HUES48 (cell line): ENCODE results near the gene COL28A1.

Experiments
- H3K27ac ChIP-seq: one replicate; pipeline ENCODE4 v1.7.0; 2013; ENCODE audit warnings: low read depth, low read length, inconsistent platforms
- H3K27me3 ChIP-seq: 2 replicates; pipeline ENCODE4 v1.6.1; 2013; ENCODE audit warnings: mild to moderate bottlenecking, low read length; ENCODE audit not compliant: control insufficient read depth, insufficient read depth
- H3K36me3 ChIP-seq: 2 replicates; pipeline ENCODE4 v1.6.1; 2013; ENCODE audit warnings: low read length; ENCODE audit not compliant: control insufficient read depth, insufficient read depth
- H3K4me1 ChIP-seq: 2 replicates; pipeline ENCODE4 v1.6.1; 2013; ENCODE audit warnings: mild to moderate bottlenecking, low read length; ENCODE audit not compliant: control insufficient read depth, insufficient read depth
- H3K4me3 ChIP-seq: 2 replicates; pipeline ENCODE4 v1.5.1; 2013; ENCODE audit warnings: mild to moderate bottlenecking, low read depth, low read length
- H3K9ac ChIP-seq: 2 replicates; pipeline ENCODE4 v1.6.1; 2013; ENCODE audit warnings: mild to moderate bottlenecking, low read depth, low read length, moderate library complexity
- H3K9me3 ChIP-seq: 2 replicates; pipeline ENCODE4 v1.6.1; 2013; ENCODE audit warnings: low read length; ENCODE audit not compliant: control insufficient read depth, insufficient read depth

The COL28A1 gene

DNA sequence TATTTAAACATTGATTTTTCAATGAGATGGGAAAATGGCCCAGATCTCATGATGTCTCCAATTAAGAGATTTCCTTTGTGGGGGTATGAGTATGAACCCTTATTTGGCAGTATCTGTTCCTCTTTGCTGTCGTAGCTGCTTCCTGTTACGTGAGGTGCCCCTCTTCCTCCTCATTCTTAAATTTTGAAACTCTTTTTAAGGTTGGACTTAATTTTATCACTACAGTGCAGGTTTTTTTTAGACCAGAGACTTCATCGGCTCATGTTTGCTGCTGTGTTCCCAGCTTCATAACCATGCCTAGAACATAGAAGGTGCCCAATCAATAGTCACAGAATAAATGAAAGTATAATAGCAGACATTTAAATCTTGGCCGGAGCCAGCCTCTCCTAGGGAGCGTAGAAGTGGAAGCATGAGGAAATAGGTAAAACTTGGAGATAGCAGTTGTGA is 33.4 kb upstream of the COL28A1 start:
- H3K27me3 ChIP-seq: no peaks in the 10 kb centered on the region
- H3K27ac ChIP-seq: no peak overlapping the region
- no peaks in the 10 kb centered on the region for H3K9me3 ChIP-seq
- H3K36me3 ChIP-seq: peaks cover 38% of the 10 kb centered on the region
- H3K9ac ChIP-seq: no peak overlapping the region
- H3K4me1 ChIP-seq: peaks cover 21% of the 10 kb centered on the region
- no peak overlapping the region for H3K4me3 ChIP-seq

DNA sequence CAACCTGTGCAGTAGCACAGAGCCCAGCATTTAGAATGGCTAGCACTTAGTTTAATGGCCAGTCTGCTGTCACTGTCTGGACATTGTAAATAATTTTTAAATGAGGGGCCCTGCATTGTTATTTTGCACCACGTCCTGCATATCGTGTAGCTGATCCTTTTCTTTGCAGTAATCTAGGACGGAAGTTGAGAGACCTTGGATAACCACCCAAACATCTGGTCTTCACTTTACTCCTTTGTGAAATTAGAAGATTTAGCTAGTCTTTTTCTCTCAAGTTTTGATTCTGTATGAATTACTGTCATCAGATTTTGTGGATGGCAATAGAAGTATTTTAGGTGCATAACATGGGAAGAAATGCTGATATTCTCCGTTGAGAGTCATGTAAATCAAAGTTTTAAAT is 32.9 kb upstream of the COL28A1 start:
- Histone ChIP-seq H3K27me3 (no peaks in the 10 kb centered on the region), H3K4me1 (peaks cover 21% of the 10 kb centered on the region), H3K9ac (no peak overlapping the region), H3K36me3 (peaks cover 33% of the 10 kb centered on the region), H3K4me3 (peak overlapping the region; percentile 98), H3K27ac (no peak overlapping the region), H3K9me3 (no peaks in the 10 kb centered on the region)

DNA sequence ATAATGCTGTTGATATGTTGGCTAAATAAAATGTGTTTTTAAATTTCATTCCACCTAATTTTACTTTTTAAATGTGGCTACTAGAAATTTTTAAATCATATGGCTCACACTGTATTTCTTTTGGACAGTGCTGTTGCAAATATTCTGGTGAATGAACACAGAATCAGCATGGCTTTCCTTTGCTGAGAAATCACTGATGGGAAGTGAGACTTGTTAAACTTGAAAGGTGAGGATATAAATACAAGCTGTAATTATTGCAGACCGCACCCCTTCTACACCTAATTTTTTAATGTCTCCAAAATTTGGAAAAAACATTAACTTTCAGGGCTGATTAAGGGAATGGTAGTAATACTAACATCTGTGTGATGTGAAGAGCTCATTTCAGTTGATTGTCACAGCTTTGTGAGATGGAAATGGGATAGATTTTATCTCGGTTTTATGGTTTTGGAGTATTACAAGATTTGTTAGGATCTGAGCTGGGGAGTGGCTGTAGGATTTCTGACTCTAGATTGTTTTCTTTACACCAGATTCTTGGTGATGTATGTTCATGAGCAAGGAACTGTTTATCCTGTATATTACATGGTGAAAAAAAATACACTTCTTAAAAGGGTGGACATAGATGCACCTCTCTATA is 32.3 kb upstream of the COL28A1 start:
- peaks cover 21% of the 10 kb centered on the region for H3K4me1 ChIP-seq
- peak overlapping the region; percentile 98 for H3K4me3 ChIP-seq
- peak overlapping the region; percentile 88 for H3K9ac ChIP-seq
- H3K9me3 ChIP-seq: no peaks in the 10 kb centered on the region
- H3K27ac ChIP-seq: no peak overlapping the region
- peaks cover 28% of the 10 kb centered on the region for H3K36me3 ChIP-seq
- H3K27me3 ChIP-seq: no peaks in the 10 kb centered on the region

DNA sequence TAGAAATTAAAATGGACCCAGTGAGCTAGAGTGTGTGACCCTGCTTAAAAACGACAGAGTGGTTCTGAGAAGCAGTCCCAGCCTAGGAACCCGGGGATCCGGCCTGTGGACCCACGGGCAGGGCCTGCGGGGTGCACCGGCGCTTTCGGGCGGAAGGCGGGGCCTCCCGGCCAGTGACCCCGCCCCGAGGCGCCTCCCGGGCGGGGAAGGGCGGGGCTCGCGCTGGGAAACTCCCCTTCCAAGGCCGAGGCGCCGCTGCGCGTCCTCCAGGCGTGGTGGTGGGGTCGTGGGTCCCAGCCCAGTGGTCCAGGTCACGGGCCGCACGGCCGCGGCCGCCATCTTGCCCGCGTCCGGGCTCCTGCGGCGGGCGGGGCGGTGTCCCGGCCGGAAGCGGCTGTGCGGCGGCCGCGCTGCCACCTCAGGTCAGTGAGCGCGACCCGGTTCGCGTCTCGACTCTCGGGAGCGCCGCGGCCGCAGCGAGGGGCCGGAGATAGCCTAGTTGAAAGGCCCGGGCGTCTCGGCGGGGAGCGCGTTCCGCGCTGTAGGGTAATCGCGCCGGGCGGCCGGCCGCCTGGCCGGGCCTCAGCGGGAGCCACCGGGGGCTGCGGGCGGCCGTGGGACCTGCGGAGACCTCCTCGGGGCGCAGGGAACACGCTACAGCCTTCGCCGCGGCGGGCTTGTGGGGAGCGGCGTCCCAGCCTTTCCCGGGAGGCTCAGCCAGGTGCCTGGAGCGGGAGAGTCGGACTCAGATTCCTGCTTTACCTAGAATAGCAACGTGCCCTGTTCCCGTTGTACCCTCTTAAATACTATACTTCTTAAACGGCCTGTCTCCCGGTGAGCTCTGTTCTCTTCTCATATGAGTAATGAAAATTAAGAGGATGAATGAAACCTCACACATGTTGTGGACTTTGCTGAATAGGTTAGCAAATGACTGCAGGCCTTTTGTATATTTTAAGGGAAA is 31.3 kb upstream of the COL28A1 start, which contains the start of gene MIOS:
TSS of gene MIOS (plus strand) at position 234 of the 961 bp plus-strand sequence. CDS start 5,592 bp downstream, outside the sequence.
- Histone ChIP-seq H3K27ac (peak within 1 kb of the TSS; percentile 88), H3K27me3 (no peaks in the 10 kb centered on the region), H3K36me3 (peaks cover 17% of the 10 kb centered on the region), H3K9ac (peak within 1 kb of the TSS; percentile 88), H3K9me3 (no peaks in the 10 kb centered on the region), H3K4me1 (peaks cover 21% of the 10 kb centered on the region), H3K4me3 (peak within 1 kb of the TSS; percentile 98)

DNA sequence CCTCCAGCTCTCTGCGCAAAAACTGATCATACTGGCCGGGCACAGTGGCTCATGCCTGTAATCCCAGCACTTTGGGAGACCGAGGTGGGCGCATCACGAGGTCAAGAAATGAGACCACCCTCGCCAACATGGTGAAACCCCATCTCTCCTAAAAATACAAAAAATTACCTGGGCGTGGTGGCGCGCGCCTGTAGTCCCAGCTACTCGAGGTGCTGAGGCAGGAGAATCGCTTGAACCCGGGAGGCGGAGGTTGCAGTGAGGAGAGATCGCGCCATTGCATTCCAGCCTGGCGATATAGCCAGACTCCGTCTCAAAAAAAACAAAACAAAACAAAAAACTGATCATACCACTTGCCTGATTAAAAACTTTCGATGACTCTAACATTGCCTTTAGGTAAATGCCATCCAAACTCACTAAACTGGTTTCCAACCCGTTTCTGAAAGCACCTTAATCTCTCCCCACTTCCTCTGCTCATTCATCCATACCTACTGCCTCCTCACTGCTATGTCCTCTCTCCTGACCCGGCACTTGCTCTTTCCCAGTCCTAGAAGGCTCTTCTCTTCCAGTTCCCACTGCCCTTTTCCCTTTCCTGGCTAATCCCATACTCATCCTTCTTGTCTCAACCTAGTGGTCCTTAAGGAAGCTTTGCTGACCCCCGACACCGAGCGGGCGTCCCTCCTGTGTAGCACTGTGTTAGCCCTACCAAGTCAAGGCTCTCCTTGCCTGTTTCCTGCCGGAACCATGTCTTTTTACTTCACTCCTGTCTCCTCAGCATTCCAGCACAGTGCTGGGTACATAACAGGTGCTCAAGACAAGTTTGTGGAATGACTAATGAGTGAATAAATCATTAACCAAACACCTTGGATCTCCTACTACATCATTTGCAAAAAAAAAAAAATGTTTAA is 30.3 kb upstream of the COL28A1 start:
- peak overlapping the region; percentile 88; the same call in 1 of the 2 replicates for H3K9ac ChIP-seq
- H3K27me3 ChIP-seq: no peaks in the 10 kb centered on the region
- peaks cover 11% of the 10 kb centered on the region; the same call in 1 of the 2 replicates for H3K36me3 ChIP-seq
- peak overlapping the region; percentile 88 for H3K27ac ChIP-seq
- H3K9me3 ChIP-seq: no peaks in the 10 kb centered on the region
- H3K4me1 ChIP-seq: peaks cover 21% of the 10 kb centered on the region
- H3K4me3 ChIP-seq: peak overlapping the region; percentile 98

DNA sequence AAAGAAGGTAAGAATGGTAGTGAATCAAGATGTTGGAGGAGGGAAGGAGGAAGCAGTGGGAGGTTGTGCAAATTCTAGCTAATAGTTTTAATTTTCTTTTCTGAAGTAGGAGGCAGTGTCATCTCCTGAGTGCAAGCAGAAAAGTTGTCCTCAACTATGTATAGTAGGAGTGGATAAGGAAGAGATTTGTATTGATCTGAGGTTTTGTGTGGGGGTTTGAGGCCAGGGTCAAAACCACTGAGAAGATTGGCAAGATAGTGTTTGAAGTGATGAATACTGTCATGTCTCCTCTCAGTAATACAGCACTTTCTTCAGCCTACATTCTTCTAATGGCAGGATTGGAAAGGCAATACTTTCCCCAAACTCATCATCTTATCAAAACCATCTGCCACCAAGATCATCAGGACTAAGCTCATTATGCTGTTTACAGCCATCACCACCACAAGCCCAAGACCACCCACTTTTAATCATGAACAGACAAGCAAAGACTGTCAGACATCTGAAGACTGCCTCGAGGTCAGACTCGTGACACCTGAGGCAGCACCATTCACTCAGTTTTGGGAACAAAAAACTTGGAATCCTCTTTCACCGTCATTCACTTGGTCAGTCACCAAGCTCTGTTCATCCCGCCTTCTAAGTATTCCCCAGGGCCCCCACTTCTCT is 29.5 kb upstream of the COL28A1 start:
- Histone ChIP-seq H3K4me1 (peaks cover 21% of the 10 kb centered on the region), H3K9me3 (no peaks in the 10 kb centered on the region), H3K27me3 (no peaks in the 10 kb centered on the region), H3K36me3 (peaks cover 11% of the 10 kb centered on the region; the same call in 1 of the 2 replicates), H3K27ac (no peak overlapping the region), H3K4me3 (no peak overlapping the region), H3K9ac (no peak overlapping the region)

DNA sequence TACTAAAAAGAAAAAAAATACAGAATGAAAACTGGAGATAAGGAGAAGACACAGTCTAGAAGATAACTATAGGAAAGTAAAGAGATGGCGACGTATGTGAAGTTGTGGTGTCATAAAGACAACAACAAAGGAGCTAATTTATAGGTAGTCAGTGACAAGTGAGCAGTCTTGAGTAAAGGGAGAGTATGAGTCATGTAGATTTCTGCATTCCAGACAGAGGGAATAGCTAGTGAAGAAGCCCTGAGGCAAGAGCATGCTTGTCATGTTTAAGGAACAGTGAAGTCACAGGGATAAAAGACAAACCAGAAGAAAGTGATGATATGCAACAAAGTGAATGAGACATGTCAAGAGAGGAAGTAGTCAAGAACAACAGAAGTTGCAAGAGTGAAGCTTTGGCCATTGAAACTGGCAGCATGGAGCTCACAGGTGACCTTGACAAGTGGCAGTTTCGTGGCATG is 28.7 kb upstream of the COL28A1 start:
- H3K27ac ChIP-seq: peak overlapping the region; percentile 32
- peaks cover 21% of the 10 kb centered on the region for H3K4me1 ChIP-seq

DNA sequence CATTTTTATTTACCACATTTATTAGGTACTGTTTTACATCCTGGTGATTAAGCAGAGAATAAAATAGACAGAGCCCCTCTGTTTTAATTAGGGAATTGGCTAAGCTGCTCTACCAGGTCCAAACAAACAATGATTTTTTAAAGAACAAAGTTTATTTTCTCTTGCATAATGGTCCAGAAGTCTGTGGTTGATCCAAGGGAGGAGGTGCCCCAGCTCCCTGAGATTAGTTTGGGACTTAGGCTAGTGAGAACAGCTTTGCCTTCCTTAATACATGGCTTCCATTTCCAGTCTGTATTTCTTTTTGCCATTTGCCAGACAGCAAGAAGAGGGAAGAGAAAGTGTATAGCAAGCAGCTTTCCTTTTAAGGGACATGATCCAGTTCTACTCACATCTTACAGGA is 28.1 kb upstream of the COL28A1 start:
- Histone ChIP-seq H3K36me3 (no peaks in the 10 kb centered on the region), H3K9ac (no peak overlapping the region), H3K27ac (peak overlapping the region; percentile 32), H3K4me1 (peaks cover 19% of the 10 kb centered on the region), H3K4me3 (no peak overlapping the region), H3K9me3 (no peaks in the 10 kb centered on the region), H3K27me3 (no peaks in the 10 kb centered on the region)

More for the DNA sequence above, 28.7 kb upstream of the COL28A1 start:
- H3K36me3 ChIP-seq: peaks cover 5% of the 10 kb centered on the region; the same call in 1 of the 2 replicates
- no peaks in the 10 kb centered on the region for H3K27me3 ChIP-seq
- H3K4me3 ChIP-seq: no peak overlapping the region
- no peaks in the 10 kb centered on the region for H3K9me3 ChIP-seq
- H3K9ac ChIP-seq: no peak overlapping the region

DNA sequence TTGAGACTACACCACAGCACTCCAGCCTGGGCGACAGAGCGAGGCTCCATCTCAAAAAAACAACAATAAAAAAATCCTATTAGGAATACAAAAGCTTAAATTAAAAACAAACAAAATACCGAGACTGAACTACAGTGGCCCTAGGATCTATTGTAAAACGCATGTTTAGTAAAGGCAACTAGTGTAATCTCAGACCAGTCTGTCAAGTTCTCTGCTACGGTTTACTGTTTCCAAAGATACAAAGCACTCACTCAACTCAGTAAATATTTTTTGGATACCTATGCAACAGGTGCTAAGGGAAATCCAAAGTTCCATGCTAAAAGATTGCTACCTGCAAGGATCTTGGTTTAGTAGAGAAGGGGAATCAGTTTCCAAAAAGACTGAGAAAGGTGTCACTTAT is 27.6 kb upstream of the COL28A1 start:
- no peak overlapping the region for H3K4me3 ChIP-seq
- H3K27ac ChIP-seq: no peak overlapping the region

DNA sequence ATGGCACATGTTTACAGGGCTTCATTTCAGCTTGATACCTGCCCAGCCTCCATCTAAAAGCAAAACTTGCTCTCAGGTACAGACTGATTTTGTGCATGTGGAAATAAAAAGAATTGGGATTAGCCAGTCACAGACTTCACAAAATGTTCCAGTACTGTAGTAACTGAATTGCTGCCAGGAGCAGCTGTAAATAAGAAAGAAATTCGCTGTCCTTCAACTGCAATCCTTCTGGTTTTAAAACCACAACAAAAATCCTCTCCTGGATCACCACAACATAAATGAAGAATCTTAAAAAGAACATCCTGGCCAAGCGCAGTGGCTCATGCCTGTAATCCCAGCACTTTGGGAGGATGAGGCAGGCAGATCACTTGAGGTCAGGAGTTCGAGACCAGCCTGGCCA is 27.1 kb upstream of the COL28A1 start:
- Histone ChIP-seq H3K4me1 (peaks cover 11% of the 10 kb centered on the region), H3K9ac (no peak overlapping the region), H3K9me3 (no peaks in the 10 kb centered on the region), H3K4me3 (no peak overlapping the region), H3K27me3 (no peaks in the 10 kb centered on the region), H3K36me3 (no peaks in the 10 kb centered on the region), H3K27ac (no peak overlapping the region)

More for the DNA sequence above, 27.6 kb upstream of the COL28A1 start:
- Histone ChIP-seq H3K4me1 (peaks cover 16% of the 10 kb centered on the region), H3K9ac (no peak overlapping the region), H3K27me3 (no peaks in the 10 kb centered on the region), H3K9me3 (no peaks in the 10 kb centered on the region), H3K36me3 (no peaks in the 10 kb centered on the region)
